Frontal cortex (tissue), 4 donors: Measurements from ENCODE around the gene ACSL3. TPM values are rescaled to one million over a fixed set of nuclear protein-coding genes. Genes with fewer than 3 reads are reported as not detected.
"Not testable (repeated sequence)": the region's sequence is repeated elsewhere in the genome, so short reads cannot be mapped to it uniquely, and the experiment has no call there.

Experiments
- DNase-seq, 2 donors: peaks; one replicate each; pipeline ENCODE4 v3.0.0; 2012; ENCODE audit warnings: low spot score in 2 of 2
- FAIRE-seq: peaks from 2 replicates; lab custom pipeline; 2012; peaks lifted over from hg19 to GRCh38; lab: Jason Lieb, UNC
- total RNA-seq: library from RNA; depleted of rRNA; stranded (reverse); fragments of >200 nt; gene quantifications from one replicate; pipeline ENCODE4 v1.2.3, GENCODE V29; 2014
- donor health status: control.
- donor health status: control.
- donor health status: control.

The ACSL3 gene
- 250 TPM for total RNA-seq

GRCh38 chr2:222860740-222861410 is at the start of gene ACSL3:
Gene ACSL3, plus strand, starts transcription at chr2:222861036. Its CDS starts 47,737 bp downstream, at chr2:222908773.
- DNase-seq: peak; percentile 96
- FAIRE-seq: no peak

DNA sequence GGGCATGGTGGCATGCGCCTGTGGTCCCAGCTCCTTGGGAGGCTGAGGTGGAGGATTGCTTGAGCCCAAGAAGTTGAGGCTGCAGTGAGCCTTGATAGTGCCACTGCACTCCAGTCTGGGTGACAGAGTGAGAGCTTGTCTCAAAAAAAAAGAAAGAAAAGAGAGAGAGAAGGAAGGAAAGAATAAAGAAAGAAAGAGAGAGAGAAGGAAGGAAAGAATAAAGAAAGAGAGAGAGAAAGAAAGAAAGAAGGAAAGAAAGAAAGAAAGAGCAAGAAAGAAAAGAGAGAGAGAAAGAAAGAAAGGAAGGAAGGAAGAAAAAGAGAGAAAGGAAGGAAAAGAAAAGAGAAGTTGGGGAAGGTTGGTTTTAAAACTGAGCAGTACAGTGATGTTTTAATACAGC is 49.0 kb upstream of the ACSL3 start:
- FAIRE-seq: no peak

GRCh38 chr2:222813177-222813843 is 47.5 kb upstream of the ACSL3 start:
- peak in 1 of 2 donors; percentile 38 for DNase-seq
- FAIRE-seq: no peak

More for the DNA sequence above, 49.0 kb upstream of the ACSL3 start:
- no peak for DNase-seq

DNA sequence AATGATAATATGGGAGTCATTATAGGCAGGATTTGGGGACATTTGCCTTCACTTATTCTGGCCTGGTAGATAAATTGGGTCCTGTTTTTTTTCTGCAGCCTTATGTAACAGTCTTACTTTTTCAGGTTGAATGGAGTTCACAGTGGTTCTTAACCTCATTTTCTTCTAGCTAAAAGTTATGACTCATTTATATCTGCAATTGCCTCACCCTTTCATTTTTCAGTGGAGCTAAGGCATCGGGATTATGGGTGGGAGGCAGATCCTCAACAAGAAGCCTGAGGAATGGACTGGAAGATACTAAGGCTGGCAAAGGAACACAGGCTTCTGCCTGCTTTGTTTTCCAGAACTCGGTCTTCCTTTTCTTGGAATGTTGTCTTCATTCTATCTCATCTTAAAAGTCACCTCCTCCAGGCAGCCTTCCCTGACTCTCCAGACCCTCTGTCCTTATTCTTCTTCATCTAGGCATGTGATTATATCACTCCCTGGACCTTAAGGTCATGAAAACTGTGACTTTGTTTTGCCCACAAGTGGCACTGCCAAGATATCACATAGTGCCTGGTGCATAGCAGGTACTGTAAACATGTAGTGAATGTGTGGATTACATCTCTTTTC is 41.0 kb upstream of the ACSL3 start:
- DNase-seq (no peak), FAIRE-seq (no peak)

- DNase-seq: no peak
- FAIRE-seq: no peak
Measured at GRCh38 chr2:222823183-222823930, 37.5 kb upstream of the ACSL3 start.

DNA sequence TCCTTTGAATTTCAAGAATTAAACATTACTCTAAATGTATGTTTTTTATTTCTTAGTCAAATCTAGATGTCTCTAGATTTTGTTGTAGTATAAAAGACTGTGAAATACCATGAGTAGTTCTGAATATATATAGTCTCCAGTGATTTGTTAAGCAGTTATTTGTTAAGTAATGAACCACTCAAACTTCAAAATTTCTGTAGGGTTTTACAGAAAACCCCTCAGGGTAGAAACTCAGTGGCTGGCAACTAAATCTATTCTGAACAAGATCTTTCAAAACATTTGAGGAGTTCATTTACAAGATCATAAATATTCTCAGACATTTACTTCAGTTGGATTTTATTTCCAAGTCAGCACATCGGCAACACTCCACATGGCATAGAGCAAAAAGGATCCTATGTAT is 35.8 kb upstream of the ACSL3 start:
- FAIRE-seq (no peak), DNase-seq (no peak)

DNA sequence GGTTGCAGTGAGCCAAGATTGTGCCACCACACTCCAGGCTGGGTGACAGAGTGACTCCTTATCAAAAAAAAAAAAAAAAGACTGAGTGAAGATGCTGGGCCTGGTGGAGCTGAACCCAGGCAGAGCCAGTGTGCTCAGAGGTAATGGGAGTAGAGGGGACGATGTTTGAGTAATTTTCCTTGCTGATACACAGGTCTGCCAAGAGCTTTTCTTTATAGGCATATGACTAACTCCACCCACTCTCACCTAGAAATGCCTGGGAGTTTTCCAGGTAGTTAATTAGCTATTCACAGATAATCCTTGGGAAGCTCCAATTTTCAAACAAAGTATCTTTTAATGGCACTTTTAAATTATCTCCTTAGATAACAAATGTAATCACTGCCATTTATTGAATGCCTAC is 33.4 kb upstream of the ACSL3 start:
- no peak for DNase-seq
- FAIRE-seq: no peak

- no peak for DNase-seq
- no peak for FAIRE-seq
Measured at GRCh38 chr2:222828572-222828971, 32.3 kb upstream of the ACSL3 start.

DNA sequence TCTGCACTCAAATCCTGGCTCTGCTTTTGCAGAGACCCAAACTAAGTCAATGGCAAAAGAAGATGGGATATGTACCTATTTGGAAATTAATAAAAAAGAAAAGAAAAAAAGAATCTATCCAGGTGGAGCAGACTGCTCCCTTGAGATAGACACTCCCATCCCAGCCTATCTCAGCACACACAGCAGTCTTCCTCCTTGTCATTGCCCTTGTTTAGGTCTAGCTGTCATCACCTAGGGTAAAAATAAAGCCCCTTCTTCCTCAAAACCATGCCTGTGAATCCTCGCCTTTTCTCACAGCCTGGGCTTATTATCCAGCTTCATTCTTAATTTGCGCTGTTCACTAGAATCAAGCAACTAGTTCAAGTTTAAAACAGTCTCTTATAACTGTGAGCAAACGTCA is 30.7 kb upstream of the ACSL3 start:
- DNase-seq (no peak), FAIRE-seq (no peak)

DNA sequence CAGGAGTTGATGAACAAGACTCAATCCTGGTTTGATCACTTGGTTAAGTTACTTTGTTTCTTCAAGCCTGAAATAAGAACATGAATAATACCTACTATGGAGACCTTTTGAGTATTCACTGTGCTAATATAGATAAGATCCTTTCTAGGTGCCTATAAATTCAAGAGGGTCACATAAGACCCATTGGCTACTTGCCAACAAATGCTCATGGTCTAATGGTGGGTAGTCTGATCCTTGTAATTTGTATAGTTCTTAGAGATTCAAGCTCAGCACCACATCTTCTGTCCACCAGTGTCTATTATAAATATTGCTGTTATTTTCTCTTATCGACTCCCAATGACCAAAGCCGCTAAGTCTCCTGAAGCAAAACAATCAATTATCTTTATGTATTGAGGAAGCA is 27.4 kb upstream of the ACSL3 start:
- DNase-seq: no peak
- no peak for FAIRE-seq

GRCh38 chr2:222835143-222835822 is 25.6 kb upstream of the ACSL3 start:
- FAIRE-seq (no peak), DNase-seq (no peak)

DNA sequence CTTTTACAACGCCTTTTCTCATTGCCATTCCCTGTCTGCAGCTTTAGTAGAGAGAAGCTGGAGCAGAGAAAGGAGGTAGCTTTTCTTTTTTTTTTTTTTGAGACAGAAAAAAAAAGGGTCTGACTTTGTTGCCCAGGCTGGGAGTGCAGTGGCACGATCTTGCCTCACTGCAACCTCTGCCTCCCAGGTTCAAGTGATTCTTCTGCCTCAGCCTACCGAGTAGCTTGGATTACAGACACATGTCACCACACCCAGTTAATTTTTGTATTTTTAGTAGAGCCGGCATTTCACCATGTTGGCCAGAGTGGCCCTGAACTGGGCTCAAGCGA is 25.0 kb upstream of the ACSL3 start:
- FAIRE-seq: no peak

GRCh38 chr2:222837643-222838056 is 23.2 kb upstream of the ACSL3 start:
- FAIRE-seq: no peak
- DNase-seq: no peak

More for the DNA sequence above, 25.0 kb upstream of the ACSL3 start:
- no peak for DNase-seq

- FAIRE-seq: no peak
- DNase-seq: no peak
Measured at GRCh38 chr2:222840060-222840802, 20.6 kb upstream of the ACSL3 start.

- no peak for DNase-seq
- no peak for FAIRE-seq
Measured at GRCh38 chr2:222842491-222843174, 18.2 kb upstream of the ACSL3 start.

- DNase-seq (no peak), FAIRE-seq (no peak)
Measured at GRCh38 chr2:222844323-222844722, 16.5 kb upstream of the ACSL3 start.

GRCh38 chr2:222845314-222845713 is 15.5 kb upstream of the ACSL3 start:
- not testable (repeated sequence) for DNase-seq, FAIRE-seq

- no peak for FAIRE-seq
Measured at GRCh38 chr2:222846003-222846402, 14.8 kb upstream of the ACSL3 start.

DNA sequence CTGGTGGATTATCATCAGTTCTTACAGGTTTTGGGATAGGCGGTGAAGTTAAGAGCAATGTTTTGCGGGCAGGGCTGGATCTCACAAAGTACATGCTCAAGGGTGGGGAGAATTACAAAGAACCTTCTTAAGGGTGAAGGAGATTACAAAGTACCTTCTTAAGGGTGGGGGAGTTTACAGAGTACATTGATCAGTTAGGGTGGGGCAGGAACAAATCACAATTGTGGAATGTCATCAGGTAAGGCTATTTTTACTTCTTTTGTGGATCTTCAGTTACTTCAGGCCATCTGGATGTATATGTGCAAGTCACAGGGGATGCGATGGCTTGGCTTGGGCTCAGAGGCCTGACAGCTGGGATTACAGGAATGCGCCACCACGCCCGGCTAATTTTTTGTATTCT is 12.8 kb upstream of the ACSL3 start:
- DNase-seq, FAIRE-seq: not testable (repeated sequence)

More at GRCh38 chr2:222846003-222846402, 14.8 kb upstream of the ACSL3 start:
- DNase-seq: no peak
